Loucy (cell line): ENCODE results near the gene DYNC2H1.

ENCODE experiments used
- EZH2phosphoT487 ChIP-seq: fragments of 200-600 bp; IDR thresholded peaks from 2 replicates; pipeline ENCODE4 v1.6.1; 2018; ENCODE audit warnings: antibody characterized with exemption, mild to moderate bottlenecking, moderate library complexity, borderline replicate concordance
- TF ChIP-seq, protein P1 (sequence below): fragments of 200-600 bp; sonication (generic); conservative IDR thresholded peaks from 2 replicates; pipeline ENCODE4 v1.5.1; 2014; ENCODE audit warnings: mild to moderate bottlenecking, antibody characterized with exemption, low read length

DNA sequence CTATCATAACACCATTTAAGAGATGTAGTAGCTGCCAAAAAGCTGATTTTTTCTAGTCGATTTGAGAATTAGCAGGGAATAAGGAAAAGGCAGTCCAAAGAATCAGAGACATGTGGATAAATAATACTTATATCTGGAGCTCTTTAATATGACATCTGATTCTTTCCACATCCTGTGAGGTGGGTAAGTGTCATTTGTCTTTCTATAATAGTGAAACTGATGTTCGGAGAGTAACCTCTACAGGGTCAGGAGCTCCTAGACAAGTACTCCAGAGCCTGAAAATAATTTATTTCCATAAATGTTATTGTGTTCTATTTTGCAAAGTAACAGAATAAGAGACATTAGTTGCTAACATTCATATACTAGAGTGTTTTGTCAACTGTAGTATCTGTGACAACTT, 367.6 kb downstream of the DYNC2H1 start:
- TF ChIP-seq, protein P1, sequence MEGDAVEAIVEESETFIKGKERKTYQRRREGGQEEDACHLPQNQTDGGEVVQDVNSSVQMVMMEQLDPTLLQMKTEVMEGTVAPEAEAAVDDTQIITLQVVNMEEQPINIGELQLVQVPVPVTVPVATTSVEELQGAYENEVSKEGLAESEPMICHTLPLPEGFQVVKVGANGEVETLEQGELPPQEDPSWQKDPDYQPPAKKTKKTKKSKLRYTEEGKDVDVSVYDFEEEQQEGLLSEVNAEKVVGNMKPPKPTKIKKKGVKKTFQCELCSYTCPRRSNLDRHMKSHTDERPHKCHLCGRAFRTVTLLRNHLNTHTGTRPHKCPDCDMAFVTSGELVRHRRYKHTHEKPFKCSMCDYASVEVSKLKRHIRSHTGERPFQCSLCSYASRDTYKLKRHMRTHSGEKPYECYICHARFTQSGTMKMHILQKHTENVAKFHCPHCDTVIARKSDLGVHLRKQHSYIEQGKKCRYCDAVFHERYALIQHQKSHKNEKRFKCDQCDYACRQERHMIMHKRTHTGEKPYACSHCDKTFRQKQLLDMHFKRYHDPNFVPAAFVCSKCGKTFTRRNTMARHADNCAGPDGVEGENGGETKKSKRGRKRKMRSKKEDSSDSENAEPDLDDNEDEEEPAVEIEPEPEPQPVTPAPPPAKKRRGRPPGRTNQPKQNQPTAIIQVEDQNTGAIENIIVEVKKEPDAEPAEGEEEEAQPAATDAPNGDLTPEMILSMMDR: no peak
- TF ChIP-seq EZH2phosphoT487: no peak
